Skeletal muscle tissue (tissue), 4 donors: ENCODE results near the gene LRRC37A. TPM values are rescaled to one million over a fixed set of nuclear protein-coding genes. Genes with fewer than 3 reads are reported as not detected.
"Not testable (repeated sequence)": the region's sequence is repeated elsewhere in the genome, so short reads cannot be mapped to it uniquely, and the experiment has no call there.

Source experiments
- H3K27ac ChIP-seq: one replicate; pipeline ENCODE4 v1.7.0; 2013; ENCODE audit warnings: mild to moderate bottlenecking, low read depth, low read length, inconsistent platforms
- H3K27me3 ChIP-seq, 3 donors: one replicate each; pipeline ENCODE4 v1.7.0; 2013; ENCODE audit warnings: low read length in 3 of 3; ENCODE audit not compliant: control insufficient read depth in 3 of 3, insufficient read depth in 3 of 3
- H3K36me3 ChIP-seq, 3 donors: one replicate each; pipeline ENCODE4 v1.7.0; 2013; ENCODE audit warnings: low read length in 3 of 3; ENCODE audit not compliant: control insufficient read depth in 3 of 3, insufficient read depth in 3 of 3
- H3K4me1 ChIP-seq, 3 donors: one replicate each; pipeline ENCODE4 v1.7.0; 2013; ENCODE audit warnings: low read length in 3 of 3, mild to moderate bottlenecking in 3 of 3; ENCODE audit not compliant: control insufficient read depth in 3 of 3, insufficient read depth in 3 of 3
- H3K4me3 ChIP-seq, 3 donors: one replicate each; pipeline ENCODE4 v1.7.0; 2013; ENCODE audit warnings: low read length in 3 of 3
- H3K9ac ChIP-seq, 3 donors: one replicate each; pipeline ENCODE4 v1.7.0; 2013; ENCODE audit warnings: low read length in 3 of 3, mild to moderate bottlenecking in 3 of 3, moderate library complexity in 2 of 3, low read depth in 1 of 3
- H3K9me3 ChIP-seq, 3 donors: one replicate each; pipeline ENCODE4 v1.7.0; 2013; ENCODE audit warnings: low read length in 3 of 3; ENCODE audit not compliant: control insufficient read depth in 3 of 3
- total RNA-seq: library from RNA; depleted of rRNA; stranded (reverse); fragments of >200 nt; gene quantifications from one replicate; pipeline ENCODE4 v1.2.3, GENCODE V29; 2014
- donor health status: Osteomylitis.

LRRC37A gene
- total RNA-seq, 1 donor from 2014 or later: 2.6 TPM

DNA sequence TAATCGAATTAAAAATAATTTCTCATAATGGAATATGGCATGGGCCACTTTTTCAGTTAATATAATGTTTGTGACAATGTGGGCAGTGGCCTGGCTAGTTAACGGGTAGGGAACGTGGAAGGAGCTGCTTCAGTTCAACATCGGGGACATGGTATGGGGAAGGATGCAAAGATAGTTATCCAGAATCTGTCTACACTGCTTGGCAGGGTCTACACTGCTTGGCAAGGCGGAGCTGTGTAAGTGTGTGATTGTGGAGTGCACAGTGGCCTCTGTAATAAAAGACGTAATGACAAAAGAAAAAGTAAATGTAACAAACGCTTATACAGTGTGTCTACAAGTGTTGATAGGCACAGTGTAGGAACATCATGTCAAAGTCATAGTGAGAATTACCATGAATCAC, 7.3 kb upstream of the LRRC37A start:
- not testable (repeated sequence) for H3K9ac ChIP-seq, H3K36me3 ChIP-seq, H3K4me1 ChIP-seq, H3K4me3 ChIP-seq, H3K9me3 ChIP-seq, H3K27me3 ChIP-seq, H3K27ac ChIP-seq

DNA sequence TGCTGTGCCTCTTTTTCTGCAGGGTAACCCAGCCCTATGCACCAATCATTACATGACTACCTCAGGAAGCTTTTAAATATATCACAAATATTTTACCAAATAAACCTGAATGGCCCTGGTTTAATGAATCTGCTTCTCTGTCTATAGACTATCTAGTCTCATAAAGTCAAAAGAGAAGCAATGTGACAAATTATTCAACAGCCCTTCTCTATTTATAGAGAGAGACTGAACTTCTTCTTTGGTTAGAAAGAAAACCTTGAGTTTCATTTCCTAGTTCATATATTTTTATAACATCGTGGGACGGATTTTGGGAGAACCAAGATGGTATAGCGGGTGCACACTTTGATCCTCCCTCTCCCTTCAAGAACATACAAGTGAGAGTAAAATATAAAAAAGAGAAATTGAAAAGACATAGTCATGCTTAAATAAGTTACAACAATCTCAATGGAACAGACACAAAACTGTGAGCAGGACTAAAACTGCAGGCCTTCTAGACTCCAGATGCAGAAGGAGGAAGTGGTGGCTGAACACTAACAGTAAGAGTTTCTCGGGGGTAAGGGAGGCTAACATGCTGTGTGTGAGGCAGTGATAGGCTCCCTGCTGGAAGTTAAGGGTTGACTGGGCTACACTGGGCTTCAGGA, 3.9 kb upstream of the LRRC37A start:
- H3K27ac ChIP-seq, H3K4me1 ChIP-seq, H3K9ac ChIP-seq, H3K36me3 ChIP-seq, H3K9me3 ChIP-seq, H3K27me3 ChIP-seq, H3K4me3 ChIP-seq: not testable (repeated sequence)

DNA sequence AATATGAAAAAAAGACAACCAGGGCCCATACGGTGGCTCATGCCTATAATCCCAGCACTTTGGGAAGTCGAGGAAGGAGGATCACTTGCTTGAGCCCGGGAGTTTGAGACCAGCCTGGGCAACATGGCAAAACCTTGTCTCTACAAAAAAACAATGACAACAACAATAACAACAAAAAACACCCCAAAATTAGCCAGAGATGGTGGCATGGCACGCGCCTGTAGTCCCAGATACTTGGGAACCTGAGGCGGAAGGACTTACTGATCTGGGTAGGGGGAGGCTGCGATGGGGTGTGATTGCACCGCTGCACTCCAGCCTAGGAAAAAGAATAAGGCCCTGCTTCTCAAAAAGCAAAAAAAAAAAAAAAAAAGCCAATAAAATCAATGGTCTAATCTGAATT, 3.3 kb upstream of the LRRC37A start:
- H3K27ac ChIP-seq, H3K9me3 ChIP-seq: not testable (repeated sequence)

DNA sequence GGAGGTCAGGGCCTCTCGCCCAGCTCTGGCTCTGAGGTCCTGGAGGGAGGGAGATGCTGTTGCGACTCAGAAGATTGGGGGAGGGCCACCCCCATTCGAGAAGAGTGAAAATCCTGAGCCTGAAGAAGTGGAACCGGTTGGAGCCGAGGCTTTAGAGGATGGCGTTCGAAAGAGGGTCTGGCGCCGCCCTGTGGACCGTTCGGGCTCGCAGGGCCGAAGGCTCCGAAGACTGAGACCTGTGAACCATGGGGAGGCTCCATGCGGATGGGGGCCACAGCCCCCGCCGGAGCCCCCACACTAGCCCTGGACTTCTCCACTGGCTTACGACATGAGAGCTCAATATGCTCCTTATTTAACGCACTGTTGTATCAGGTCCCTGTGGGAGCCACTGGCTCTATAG, 46.3 kb downstream of the LRRC37A start:
- H3K4me1 ChIP-seq, H3K9ac ChIP-seq, H3K4me3 ChIP-seq, H3K9me3 ChIP-seq, H3K27me3 ChIP-seq, H3K36me3 ChIP-seq, H3K27ac ChIP-seq: not testable (repeated sequence)

More for the DNA sequence above, 3.3 kb upstream of the LRRC37A start:
- not testable (repeated sequence) for H3K27me3 ChIP-seq, H3K4me1 ChIP-seq, H3K4me3 ChIP-seq, H3K9ac ChIP-seq, H3K36me3 ChIP-seq

DNA sequence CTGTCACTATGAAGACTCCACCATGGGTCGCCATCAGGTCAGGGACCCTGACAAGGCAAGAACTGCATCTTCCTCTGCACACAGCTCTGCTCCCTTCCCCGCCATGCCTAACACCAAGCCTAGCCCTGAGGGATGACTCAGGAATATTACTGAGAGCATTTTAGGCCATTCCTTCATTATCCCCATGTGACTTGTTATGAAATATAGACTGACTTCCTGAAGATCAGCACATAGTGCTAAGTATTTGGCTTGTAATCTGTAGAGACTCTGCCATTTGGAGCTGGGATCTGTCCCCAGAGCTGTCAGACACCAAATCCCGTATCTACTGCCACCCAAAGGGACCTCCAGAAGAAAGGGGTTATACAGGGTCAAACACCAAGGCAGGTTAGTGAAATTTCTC, 47.2 kb downstream of the LRRC37A start:
- H3K9ac ChIP-seq, H3K27me3 ChIP-seq, H3K9me3 ChIP-seq, H3K27ac ChIP-seq, H3K36me3 ChIP-seq, H3K4me3 ChIP-seq, H3K4me1 ChIP-seq: not testable (repeated sequence)

DNA sequence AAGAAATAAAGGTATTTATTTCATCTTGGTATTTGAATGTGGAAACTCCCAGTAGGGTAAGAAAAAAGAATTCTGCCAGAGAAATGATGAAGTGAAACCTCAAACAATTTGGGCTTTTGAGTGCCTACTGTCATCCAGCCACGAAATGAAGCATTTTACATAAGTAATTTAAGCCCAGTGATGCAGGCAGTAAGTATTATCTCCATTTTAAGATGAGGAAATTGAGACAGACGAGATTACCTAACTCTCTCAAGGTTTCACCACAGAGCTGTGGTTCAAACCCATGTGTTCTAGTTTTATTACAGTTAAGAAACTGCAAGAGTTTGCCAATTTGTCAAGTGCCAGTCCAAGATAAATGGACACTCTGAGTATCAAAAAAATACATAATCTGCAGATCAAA, 53.4 kb downstream of the LRRC37A start:
- H3K9ac ChIP-seq, H3K27me3 ChIP-seq, H3K4me1 ChIP-seq, H3K27ac ChIP-seq, H3K9me3 ChIP-seq, H3K36me3 ChIP-seq, H3K4me3 ChIP-seq: not testable (repeated sequence)

DNA sequence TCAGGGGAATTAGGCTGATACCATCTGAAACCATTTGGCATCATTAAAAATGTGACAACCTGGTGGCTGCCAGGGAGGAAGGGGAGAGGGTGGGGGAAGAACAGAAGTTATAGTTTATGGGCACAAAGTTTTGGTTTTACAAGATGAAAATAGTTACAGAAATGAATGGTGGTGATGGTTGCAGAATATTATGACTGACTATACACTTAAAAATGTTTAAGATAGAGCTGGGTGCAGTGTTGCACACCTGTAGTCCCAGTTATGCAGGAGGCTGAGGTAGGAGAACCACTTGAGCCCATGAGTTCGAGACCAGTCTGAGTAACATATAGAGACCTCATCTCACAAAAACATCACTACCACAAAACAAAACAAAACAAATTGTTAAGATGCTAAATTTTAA, 54.1 kb downstream of the LRRC37A start:
- H3K9me3 ChIP-seq, H3K27ac ChIP-seq, H3K4me1 ChIP-seq, H3K36me3 ChIP-seq, H3K4me3 ChIP-seq, H3K9ac ChIP-seq, H3K27me3 ChIP-seq: not testable (repeated sequence)

DNA sequence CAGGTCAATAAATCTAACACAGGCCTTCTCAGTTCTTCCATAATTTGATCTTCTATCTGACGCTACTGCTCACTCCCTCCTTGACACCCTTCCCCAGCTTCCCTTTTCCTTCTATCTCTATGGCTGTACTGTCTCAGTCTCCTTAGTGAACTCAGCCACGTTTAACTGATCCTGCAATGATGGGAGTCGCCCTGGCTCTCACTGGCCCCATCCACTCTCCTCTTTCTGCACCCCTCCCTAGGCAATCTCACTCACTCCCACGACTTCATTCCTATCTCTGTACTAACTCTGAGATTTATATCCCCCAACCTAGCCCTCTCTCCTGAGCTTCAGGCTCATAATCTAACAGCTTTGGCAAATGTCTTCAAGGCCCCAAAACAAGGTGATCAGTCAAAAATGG, 58.9 kb downstream of the LRRC37A start:
- not testable (repeated sequence) for H3K36me3 ChIP-seq, H3K27ac ChIP-seq, H3K9me3 ChIP-seq, H3K27me3 ChIP-seq, H3K4me1 ChIP-seq, H3K9ac ChIP-seq, H3K4me3 ChIP-seq

DNA sequence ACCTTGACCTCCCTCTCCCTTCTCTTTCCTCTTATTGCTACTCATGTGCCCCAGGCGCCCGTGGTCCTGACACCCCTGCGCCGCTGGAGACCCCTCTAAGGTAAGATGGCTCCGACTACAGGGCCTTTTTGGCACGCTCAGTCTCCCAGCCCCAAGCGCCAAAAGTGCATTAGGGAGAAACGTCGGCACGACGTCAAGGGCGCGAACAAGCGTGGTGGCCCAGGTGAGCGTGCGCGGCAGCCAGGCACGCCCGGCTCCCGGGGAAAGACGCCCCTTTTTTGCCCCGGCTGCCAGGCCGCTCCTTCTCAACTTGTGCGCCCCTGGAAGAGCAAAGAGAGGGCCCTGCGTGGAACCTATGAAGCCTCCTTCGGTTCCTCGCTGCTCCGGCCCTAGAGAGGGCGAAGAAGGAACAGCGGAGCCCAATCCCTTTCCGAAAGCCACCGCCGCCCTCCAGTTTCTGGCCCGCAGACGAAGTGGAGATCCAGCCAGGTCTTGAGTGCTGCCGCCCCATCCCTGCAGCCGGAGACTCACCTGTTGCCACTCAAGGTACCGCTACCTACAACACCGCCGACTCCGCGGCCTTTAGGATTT, 66.3 kb downstream of the LRRC37A start:
- not testable (repeated sequence) for H3K27ac ChIP-seq, H3K4me1 ChIP-seq, H3K9me3 ChIP-seq, H3K36me3 ChIP-seq, H3K4me3 ChIP-seq, H3K9ac ChIP-seq, H3K27me3 ChIP-seq

DNA sequence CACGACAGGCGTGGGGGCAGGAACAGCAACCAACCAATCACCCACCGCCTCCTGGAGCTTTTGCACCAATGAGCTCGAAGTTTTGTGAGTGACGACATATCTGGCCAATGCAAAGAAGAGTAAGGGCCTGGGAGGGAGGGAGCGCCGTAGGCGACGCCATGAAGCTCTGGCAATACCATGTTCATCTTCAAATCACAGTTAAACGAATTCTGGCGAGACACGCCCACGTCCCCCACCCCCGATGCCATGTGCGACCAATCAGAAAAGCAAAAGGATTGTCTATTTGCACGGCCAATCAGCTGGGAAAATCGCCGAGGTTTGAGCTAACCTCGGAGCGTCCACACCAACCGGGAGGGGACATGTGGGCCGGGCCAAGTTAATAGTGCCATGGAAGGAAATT, 66.8 kb downstream of the LRRC37A start, which contains the start of gene ARL17B:
Gene ARL17B, minus strand, starts transcription at position 12 of the 400 bp plus-strand sequence. CDS start 3,369 bp downstream, outside the sequence.
- H3K9ac ChIP-seq, H3K27ac ChIP-seq, H3K4me3 ChIP-seq, H3K27me3 ChIP-seq, H3K4me1 ChIP-seq, H3K36me3 ChIP-seq, H3K9me3 ChIP-seq: not testable (repeated sequence)
